Skeletal muscle tissue (tissue), 5 donors: Measurements from ENCODE around the gene FBXO46. TPM values are rescaled to one million over a fixed set of nuclear protein-coding genes. Genes with fewer than 3 reads are reported as not detected.

Experiments used
- H3K27ac ChIP-seq: one replicate; pipeline ENCODE4 v1.7.0; 2013; ENCODE audit warnings: mild to moderate bottlenecking, low read depth, low read length, inconsistent platforms
- H3K27me3 ChIP-seq, 3 donors: one replicate each; pipeline ENCODE4 v1.7.0; 2013; ENCODE audit warnings: low read length in 3 of 3; ENCODE audit not compliant: control insufficient read depth in 3 of 3, insufficient read depth in 3 of 3
- H3K36me3 ChIP-seq, 3 donors: one replicate each; pipeline ENCODE4 v1.7.0; 2013; ENCODE audit warnings: low read length in 3 of 3; ENCODE audit not compliant: control insufficient read depth in 3 of 3, insufficient read depth in 3 of 3
- H3K4me1 ChIP-seq, 3 donors: one replicate each; pipeline ENCODE4 v1.7.0; 2013; ENCODE audit warnings: low read length in 3 of 3, mild to moderate bottlenecking in 3 of 3; ENCODE audit not compliant: control insufficient read depth in 3 of 3, insufficient read depth in 3 of 3
- H3K4me3 ChIP-seq, 3 donors: one replicate each; pipeline ENCODE4 v1.7.0; 2013; ENCODE audit warnings: low read length in 3 of 3
- H3K9ac ChIP-seq, 3 donors: one replicate each; pipeline ENCODE4 v1.7.0; 2013; ENCODE audit warnings: low read length in 3 of 3, mild to moderate bottlenecking in 3 of 3, moderate library complexity in 2 of 3, low read depth in 1 of 3
- H3K9me3 ChIP-seq, 3 donors: one replicate each; pipeline ENCODE4 v1.7.0; 2013; ENCODE audit warnings: low read length in 3 of 3; ENCODE audit not compliant: control insufficient read depth in 3 of 3
- small RNA-seq: library from RNA; depleted of rRNA; stranded (forward); fragments of <200 nt; gene quantifications from one replicate; pipeline ENCODE3, GENCODE V24; 2014
- total RNA-seq: library from RNA; depleted of rRNA; stranded (reverse); fragments of >200 nt; gene quantifications from one replicate; pipeline ENCODE4 v1.2.3, GENCODE V29; 2014
- donor health status: Osteomylitis.

The FBXO46 gene
- total RNA-seq, 1 donor from 2014 or later: 5.7 TPM

- H3K36me3 ChIP-seq: no peaks in the 10 kb centered on the region
- H3K9ac ChIP-seq: no peak overlapping the region
- H3K4me3 ChIP-seq: no peak overlapping the region
- H3K27ac ChIP-seq: no peak overlapping the region
- peaks cover 8 to 15% (median 14%) of the 10 kb centered on the region in 3 donors for H3K4me1 ChIP-seq
- no peaks in the 10 kb centered on the region for H3K9me3 ChIP-seq
- H3K27me3 ChIP-seq: peaks cover 52 to 69% (median 58%) of the 10 kb centered on the region in 3 donors
These were observed 59.8 kb downstream of the FBXO46 start for GRCh38 chr19:45670670-45671453.

GRCh38 chr19:45668342-45668871 is 62.3 kb downstream of the FBXO46 start:
- Histone ChIP-seq H3K4me1 (peaks cover 8 to 15% (median 14%) of the 10 kb centered on the region in 3 donors), H3K4me3 (peak overlapping the region; percentile 0 to 52 (median 4)), H3K9ac (no peak overlapping the region), H3K9me3 (no peaks in the 10 kb centered on the region), H3K27ac (no peak overlapping the region), H3K27me3 (peaks cover 60 to 70% (median 66%) of the 10 kb centered on the region in 3 donors), H3K36me3 (no peaks in the 10 kb centered on the region)

GRCh38 chr19:45667620-45668341 is 62.9 kb downstream of the FBXO46 start, which contains the start of gene GIPR:
Gene GIPR, plus strand, starts transcription at chr19:45668221. Its CDS starts 1,300 bp downstream, at chr19:45669521.
- no peak within 1 kb of the TSS for H3K27ac ChIP-seq
- no peaks in the 10 kb centered on the region for H3K9me3 ChIP-seq
- peaks cover 60 to 69% (median 64%) of the 10 kb centered on the region in 3 donors for H3K27me3 ChIP-seq
- H3K4me1 ChIP-seq: peaks cover 8 to 15% (median 14%) of the 10 kb centered on the region in 3 donors
- peak within 1 kb of the TSS; percentile 4 to 52 (median 15) for H3K4me3 ChIP-seq
- no peak within 1 kb of the TSS for H3K9ac ChIP-seq
- H3K36me3 ChIP-seq: no peaks in the 10 kb centered on the region

GRCh38 chr19:45664575-45664974 is 66.1 kb downstream of the FBXO46 start:
- Histone ChIP-seq H3K27me3 (peaks cover 44 to 57% (median 48%) of the 10 kb centered on the region in 3 donors), H3K4me3 (no peak overlapping the region), H3K4me1 (peaks cover 8 to 15% (median 14%) of the 10 kb centered on the region in 3 donors), H3K36me3 (no peaks in the 10 kb centered on the region), H3K9me3 (no peaks in the 10 kb centered on the region), H3K27ac (no peak overlapping the region), H3K9ac (no peak overlapping the region)

- Histone ChIP-seq H3K27ac (no peak overlapping the region), H3K9me3 (no peaks in the 10 kb centered on the region), H3K36me3 (no peaks in the 10 kb centered on the region), H3K27me3 (peaks cover 41 to 54% (median 43%) of the 10 kb centered on the region in 3 donors), H3K4me1 (peaks cover 3 to 11% (median 9%) of the 10 kb centered on the region in 3 donors), H3K4me3 (no peak overlapping the region), H3K9ac (no peak overlapping the region)
These were observed 66.9 kb downstream of the FBXO46 start for GRCh38 chr19:45663800-45664199.

GRCh38 chr19:45660636-45661035 is 70.1 kb downstream of the FBXO46 start:
- Histone ChIP-seq H3K4me3 (no peak overlapping the region), H3K9ac (no peak overlapping the region), H3K4me1 (no peaks in the 10 kb centered on the region), H3K27ac (no peak overlapping the region), H3K36me3 (no peaks in the 10 kb centered on the region), H3K27me3 (peaks cover 17 to 28% (median 27%) of the 10 kb centered on the region in 3 donors), H3K9me3 (no peaks in the 10 kb centered on the region)

Small RNA genes lying within 50 kb of the gene (small RNA-seq; reads per million reads assigned to genes)
- gene MIR642A: 0.21 reads per million

Other genes starting within 250 kb of the FBXO46 start
- 45.4 TPM for gene RTN2, start 233.8 kb downstream of the FBXO46 start, total RNA-seq
- 0.52 TPM for gene PPM1N, start 232.5 kb downstream of the FBXO46 start, total RNA-seq
- 32.4 TPM for gene VASP, start 223.4 kb downstream of the FBXO46 start, total RNA-seq
- 3.7 TPM for gene OPA3, start 146.1 kb downstream of the FBXO46 start, total RNA-seq
- gene GPR4, start 128.7 kb downstream of the FBXO46 start, total RNA-seq: 0.52 TPM
- gene EML2, start 91.5 kb downstream of the FBXO46 start, total RNA-seq: 4.7 TPM
- gene GIPR, start 62.7 kb downstream of the FBXO46 start, total RNA-seq: 0.52 TPM
- 210 TPM for gene SNRPD2, start 38.9 kb downstream of the FBXO46 start, total RNA-seq
- gene QPCTL, start 38.2 kb downstream of the FBXO46 start, total RNA-seq: 2.6 TPM
- gene MEIOSIN, start 2.5 kb upstream of the FBXO46 start, total RNA-seq: not detected
- gene SIX5, start 38.4 kb upstream of the FBXO46 start, total RNA-seq: 8.4 TPM
- gene DMPK, start 51.6 kb upstream of the FBXO46 start, total RNA-seq: 160 TPM
- 20.4 TPM for gene DMWD, start 61.9 kb upstream of the FBXO46 start, total RNA-seq
- gene RSPH6A, start 84.4 kb upstream of the FBXO46 start, total RNA-seq: not detected
- gene SYMPK, start 132.3 kb upstream of the FBXO46 start, total RNA-seq: 23.5 TPM
- not detected for gene FOXA3, start 133.4 kb upstream of the FBXO46 start, total RNA-seq
- gene IRF2BP1, start 155.2 kb upstream of the FBXO46 start, total RNA-seq: 24.5 TPM
- gene MYPOP, start 171.7 kb upstream of the FBXO46 start, total RNA-seq: 0.52 TPM
- not detected for gene NANOS2, start 183.9 kb upstream of the FBXO46 start, total RNA-seq
- gene NOVA2, start 243.0 kb upstream of the FBXO46 start, total RNA-seq: 0.52 TPM